Astrocyte (in vitro differentiated cells and primary cell): Measurements from ENCODE around the gene ALK. TPM values are rescaled to one million over a fixed set of nuclear protein-coding genes. Genes with fewer than 3 reads are reported as not detected.

ENCODE experiments used
- DNase-seq: peaks from one replicate; pipeline ENCODE4 v3.0.0-alpha.2; 2010; ENCODE audit warnings: low read depth
- FAIRE-seq: peaks from 2 replicates; lab custom pipeline; 2011; peaks lifted over from hg19 to GRCh38; lab: Jason Lieb, UNC
- H2AFZ ChIP-seq: 2 replicates; pipeline ENCODE4 v1.6.0; 2012; ENCODE audit warnings: low read depth, low read length, inconsistent platforms
- H3K27ac ChIP-seq: 2 replicates; pipeline ENCODE4 v1.5.1; 2011; ENCODE audit warnings: low read depth, low read length, inconsistent platforms
- H3K27me3 ChIP-seq: 2 replicates; pipeline ENCODE4 v1.6.0; 2011; ENCODE audit warnings: low read length, inconsistent platforms; ENCODE audit not compliant: insufficient read depth
- H3K36me3 ChIP-seq: 2 replicates; pipeline ENCODE4 v1.5.1; 2011; ENCODE audit warnings: low read length, inconsistent platforms; ENCODE audit not compliant: insufficient read depth
- H3K4me1 ChIP-seq: 2 replicates; pipeline ENCODE4 v1.5.1; 2011; ENCODE audit warnings: low read length, inconsistent platforms; ENCODE audit not compliant: insufficient read depth
- H3K4me2 ChIP-seq: 2 replicates; pipeline ENCODE4 v1.6.0; 2012; ENCODE audit warnings: low read length, inconsistent platforms
- H3K4me3 ChIP-seq: 2 replicates; pipeline ENCODE4 v1.5.1; 2011; ENCODE audit warnings: low read depth, mild to moderate bottlenecking, low read length, inconsistent platforms; ENCODE audit not compliant: insufficient read depth
- H3K79me2 ChIP-seq: 2 replicates; pipeline ENCODE4 v1.6.0; 2012; ENCODE audit warnings: mild to moderate bottlenecking, low read length, inconsistent platforms; ENCODE audit not compliant: insufficient read depth
- H3K9ac ChIP-seq: 2 replicates; pipeline ENCODE4 v1.6.0; 2012; ENCODE audit warnings: mild to moderate bottlenecking, low read length, inconsistent platforms
- H3K9me3 ChIP-seq: 2 replicates; pipeline ENCODE4 v1.5.1; 2012; ENCODE audit warnings: low read depth, mild to moderate bottlenecking, low read length, inconsistent platforms; ENCODE audit not compliant: insufficient read depth
- H4K20me1 ChIP-seq: 2 replicates; pipeline ENCODE4 v1.6.0; 2012; ENCODE audit warnings: low read length, inconsistent platforms; ENCODE audit not compliant: insufficient read depth
- H3K27ac Mint-ChIP-seq: one replicate; pipeline ENCODE4 v1.8.0; 2021; ENCODE audit warnings: mild to moderate bottlenecking, mixed read lengths; ENCODE audit not compliant: unreplicated experiment
- H3K27me3 Mint-ChIP-seq: one replicate; pipeline ENCODE4 v1.8.0; 2021; ENCODE audit warnings: low read depth, mixed read lengths; ENCODE audit not compliant: unreplicated experiment
- H3K36me3 Mint-ChIP-seq: one replicate; pipeline ENCODE4 v1.8.0; 2021; ENCODE audit warnings: low read depth, mixed read lengths; ENCODE audit not compliant: unreplicated experiment
- H3K4me1 Mint-ChIP-seq: one replicate; pipeline ENCODE4 v1.8.0; 2021; ENCODE audit warnings: low read depth, mixed read lengths; ENCODE audit not compliant: unreplicated experiment
- H3K4me3 Mint-ChIP-seq: one replicate; pipeline ENCODE4 v1.8.0; 2021; ENCODE audit warnings: mild to moderate bottlenecking, moderate library complexity, mixed read lengths; ENCODE audit not compliant: unreplicated experiment
- H3K9me3 Mint-ChIP-seq: one replicate; pipeline ENCODE4 v1.8.0; 2021; ENCODE audit warnings: mild to moderate bottlenecking, mixed read lengths; ENCODE audit not compliant: unreplicated experiment
- EZH2 ChIP-seq: IDR thresholded peaks from 2 replicates; pipeline ENCODE4 v1.6.1; 2012; ENCODE audit warnings: mild to moderate bottlenecking, low read length, inconsistent platforms; ENCODE audit not compliant: insufficient read depth
- total RNA-seq: library from RNA; stranded (reverse); gene quantifications from 2 replicates; pipeline ENCODE4 v1.2.1, GENCODE V29; 2021
- TF ChIP-seq, protein P1 (sequence below): IDR thresholded peaks from 2 replicates; pipeline ENCODE4 v1.5.1; 2011; ENCODE audit warnings: low read depth, mild to moderate bottlenecking, inconsistent platforms, low read length, moderate library complexity; ENCODE audit not compliant: insufficient read depth

Gene ALK
- total RNA-seq, 1 donor from 2014 or later, result 0.16 TPM

DNA sequence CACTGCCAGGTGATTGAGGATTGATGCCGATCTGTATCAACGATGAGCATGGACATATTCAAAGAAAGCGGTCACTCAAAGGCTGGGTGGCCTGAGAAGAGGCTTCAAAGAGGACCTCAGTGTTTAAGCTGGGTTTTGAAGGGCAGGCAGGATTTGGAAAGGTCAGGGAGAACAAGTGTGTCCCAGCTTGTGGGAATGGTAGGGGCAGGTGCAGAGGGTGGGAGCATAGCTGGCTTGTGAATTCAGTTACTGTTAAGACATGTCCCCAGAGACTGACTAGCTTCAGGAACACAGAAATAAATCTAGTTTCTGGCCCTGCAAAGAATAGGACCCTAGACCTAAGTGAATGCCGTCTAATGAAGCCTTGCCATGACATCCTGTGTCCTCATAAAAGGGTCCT lies 442.7 kb downstream of the ALK start:
- FAIRE-seq (no peak), DNase-seq (no peak)
- Mint-ChIP-seq H3K27me3 (peaks cover 19% of the 10 kb centered on the region), H3K9me3 (peaks cover 2% of the 10 kb centered on the region), H3K27ac (no peak overlapping the region), H3K36me3 (no peaks in the 10 kb centered on the region), H3K4me1 (peaks cover 11% of the 10 kb centered on the region), H3K4me3 (no peak overlapping the region)
- no peaks in the 10 kb centered on the region for H3K27me3 ChIP-seq
- H3K36me3 ChIP-seq, result no peaks in the 10 kb centered on the region
- H3K4me2 ChIP-seq, result no peak overlapping the region
- no peaks in the 10 kb centered on the region for H3K9me3 ChIP-seq
- TF ChIP-seq, protein P1, sequence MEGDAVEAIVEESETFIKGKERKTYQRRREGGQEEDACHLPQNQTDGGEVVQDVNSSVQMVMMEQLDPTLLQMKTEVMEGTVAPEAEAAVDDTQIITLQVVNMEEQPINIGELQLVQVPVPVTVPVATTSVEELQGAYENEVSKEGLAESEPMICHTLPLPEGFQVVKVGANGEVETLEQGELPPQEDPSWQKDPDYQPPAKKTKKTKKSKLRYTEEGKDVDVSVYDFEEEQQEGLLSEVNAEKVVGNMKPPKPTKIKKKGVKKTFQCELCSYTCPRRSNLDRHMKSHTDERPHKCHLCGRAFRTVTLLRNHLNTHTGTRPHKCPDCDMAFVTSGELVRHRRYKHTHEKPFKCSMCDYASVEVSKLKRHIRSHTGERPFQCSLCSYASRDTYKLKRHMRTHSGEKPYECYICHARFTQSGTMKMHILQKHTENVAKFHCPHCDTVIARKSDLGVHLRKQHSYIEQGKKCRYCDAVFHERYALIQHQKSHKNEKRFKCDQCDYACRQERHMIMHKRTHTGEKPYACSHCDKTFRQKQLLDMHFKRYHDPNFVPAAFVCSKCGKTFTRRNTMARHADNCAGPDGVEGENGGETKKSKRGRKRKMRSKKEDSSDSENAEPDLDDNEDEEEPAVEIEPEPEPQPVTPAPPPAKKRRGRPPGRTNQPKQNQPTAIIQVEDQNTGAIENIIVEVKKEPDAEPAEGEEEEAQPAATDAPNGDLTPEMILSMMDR, result no peak
- TF ChIP-seq EZH2, result no peak
- H3K4me3 ChIP-seq, result no peak overlapping the region
- H3K9ac ChIP-seq, result no peak overlapping the region
- no peaks in the 10 kb centered on the region for H3K4me1 ChIP-seq
- H2AFZ ChIP-seq, result no peak overlapping the region
- no peak overlapping the region for H3K27ac ChIP-seq
- H4K20me1 ChIP-seq, result no peaks in the 10 kb centered on the region
- no peaks in the 10 kb centered on the region for H3K79me2 ChIP-seq

DNA sequence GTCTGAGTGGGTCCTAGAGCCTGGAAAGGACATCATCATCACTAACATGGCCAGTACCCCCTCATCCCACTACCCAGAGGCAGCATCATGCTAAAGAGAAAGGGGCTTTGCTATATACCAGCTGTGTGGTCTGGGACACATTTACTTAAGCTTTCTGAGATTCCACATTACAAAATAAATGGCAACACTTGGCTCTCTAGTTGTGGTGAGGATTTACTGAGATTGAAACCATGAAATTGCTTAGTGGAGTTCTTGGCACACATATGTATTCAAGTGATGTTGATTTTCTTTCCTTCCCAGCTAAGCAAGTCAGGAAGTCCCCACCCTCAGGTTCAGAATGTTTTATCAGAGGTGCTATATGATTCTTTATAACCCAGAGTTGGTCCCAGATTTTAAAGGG lies 444.2 kb downstream of the ALK start:
- Histone ChIP-seq H3K27ac (no peak overlapping the region), H3K27me3 (no peaks in the 10 kb centered on the region), H3K4me2 (no peak overlapping the region), H4K20me1 (no peaks in the 10 kb centered on the region), H3K9ac (no peak overlapping the region), H2AFZ (no peak overlapping the region), H3K79me2 (no peaks in the 10 kb centered on the region), H3K9me3 (no peaks in the 10 kb centered on the region), H3K36me3 (no peaks in the 10 kb centered on the region), H3K4me3 (no peak overlapping the region), H3K4me1 (no peaks in the 10 kb centered on the region)
- Mint-ChIP-seq H3K36me3 (no peaks in the 10 kb centered on the region), H3K4me1 (peaks cover 11% of the 10 kb centered on the region), H3K27me3 (peaks cover 19% of the 10 kb centered on the region), H3K9me3 (peaks cover 1% of the 10 kb centered on the region), H3K27ac (no peak overlapping the region), H3K4me3 (no peak overlapping the region)
- TF ChIP-seq, protein P1, result no peak
- TF ChIP-seq EZH2, result no peak
- no peak for FAIRE-seq
- DNase-seq, result no peak

DNA sequence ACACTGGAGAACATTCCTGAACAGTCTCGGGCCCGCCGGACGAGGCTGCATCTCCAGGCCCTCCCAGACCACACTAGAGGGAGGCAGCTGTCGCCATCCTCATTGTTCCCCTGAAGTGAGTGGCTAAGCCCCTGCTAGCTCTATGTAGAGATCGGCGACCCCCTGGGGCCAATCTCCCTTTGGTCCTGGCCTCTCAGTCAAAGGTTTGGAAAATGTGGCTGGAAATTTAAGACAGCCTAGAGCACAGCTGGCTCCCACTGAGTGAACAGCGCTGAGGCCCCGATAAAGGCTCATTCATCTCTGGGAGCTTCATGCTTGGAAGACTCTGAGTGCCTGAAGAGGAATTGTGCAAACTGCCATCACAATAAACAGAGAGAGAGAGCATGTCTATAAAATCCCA lies 445.9 kb downstream of the ALK start:
- H3K9me3 Mint-ChIP-seq, result peaks cover 1% of the 10 kb centered on the region
- no peak overlapping the region for H3K4me3 ChIP-seq
- no peak overlapping the region for H3K9ac ChIP-seq
- H3K4me1 Mint-ChIP-seq, result peaks cover 10% of the 10 kb centered on the region
- H3K36me3 Mint-ChIP-seq, result no peaks in the 10 kb centered on the region
- TF ChIP-seq EZH2, result no peak
- TF ChIP-seq, protein P1, result no peak
- no peaks in the 10 kb centered on the region for H3K9me3 ChIP-seq
- FAIRE-seq, result no peak
- DNase-seq, result no peak
- no peak overlapping the region for H3K27ac ChIP-seq
- H3K27me3 Mint-ChIP-seq, result peaks cover 19% of the 10 kb centered on the region
- H3K4me3 Mint-ChIP-seq, result no peak overlapping the region
- H3K36me3 ChIP-seq, result no peaks in the 10 kb centered on the region
- H4K20me1 ChIP-seq, result no peaks in the 10 kb centered on the region
- no peak overlapping the region for H2AFZ ChIP-seq
- H3K4me1 ChIP-seq, result no peaks in the 10 kb centered on the region
- no peak overlapping the region for H3K27ac Mint-ChIP-seq
- H3K4me2 ChIP-seq, result no peak overlapping the region
- H3K27me3 ChIP-seq, result no peaks in the 10 kb centered on the region
- H3K79me2 ChIP-seq, result no peaks in the 10 kb centered on the region
